ENCODE data around the gene TMEM208. TPM values are rescaled to one million over a fixed set of nuclear protein-coding genes. Genes with fewer than 3 reads are reported as not detected.
A peak's percentile ranks its signal among the peaks of the same experiment; 100 is the strongest.

The TMEM208 gene
- polyA plus RNA-seq, 2 of the 4 experiments (the other 2 are of a cell fraction) = 73.5 to 114 TPM

- peaks cover 59% of the 10 kb centered on the region for H3K4me1 ChIP-seq
- FAIRE-seq = no peak
- DNase-seq (ENCODE audit: low read depth in 1 of 2, low spot score in 1 of 2) = peak; percentile 74 to 76
- ChIA-PET CTCF (interaction anchor here (0.5 to 9.7 kb wide), 7 partner anchors 8 to 287 kb away, joined by 3 to 138 read pairs (median 3); partner anchors contain the start of gene TMEM208), POLR2A (interaction anchor here (0.7 to 1.4 kb wide), 3 partner anchors 10 to 14 kb away, joined by 4 to 7 read pairs (median 6); partner anchors contain the start of gene TMEM208)
- peak overlapping the region; percentile 57 for H3K4me2 ChIP-seq
- no peaks in the 10 kb centered on the region for H3K9me3 ChIP-seq
- WGBS (ENCODE audit: missing lambda C conversion rate) = 26% methylated on average over 8 of the region's 10 CpGs
- peak overlapping the region; percentile 91 to 97 for H3K27ac ChIP-seq
- no peak overlapping the region for H3K4me3 ChIP-seq
- ATAC-seq = peak; percentile 16 to 46; a peak in 4 of 6 replicates
- TF ChIP-seq RCOR1 (IDR thresholded peaks at IDR 0.05; ENCODE audit: low read depth, low read length) (no peak), CEBPB (IDR thresholded peaks at IDR 0.05) (no peak), SMC3 (IDR thresholded peaks at IDR 0.05) (no peak), SREBF2 (IDR thresholded peaks at IDR 0.05) (no peak), HOXB13 (CRISPR knock-in tag; IDR thresholded peaks at IDR 0.05; ENCODE audit: low read depth) (no peak), FOSL2 (IDR thresholded peaks at IDR 0.05) (no peak), FOSL2 (CRISPR knock-in tag; IDR thresholded peaks at IDR 0.05) (peak; percentile 71), JUN (IDR thresholded peaks at IDR 0.05) (peak in 1 of 2 experiments; percentile 67; a peak in 2 of 5 replicates), EHMT2 (IDR thresholded peaks at IDR 0.05; ENCODE audit: low read depth) (no peak), TFCP2L1 (CRISPR knock-in tag; IDR thresholded peaks at IDR 0.05) (no peak), MAFK (IDR thresholded peaks at IDR 0.05; ENCODE audit: partially characterized antibody) (peak; percentile 78), POLR2A (IDR thresholded peaks at IDR 0.05; ENCODE audit: low read length) (no peak), E2F6 (IDR thresholded peaks at IDR 0.05; ENCODE audit: borderline replicate concordance, low read depth) (no peak), HDAC2 (IDR thresholded peaks at IDR 0.05) (no peak), RFX5 (IDR thresholded peaks at IDR 0.05) (peak; percentile 61; the same call in 1 of the 2 replicates), MAX (IDR thresholded peaks at IDR 0.05) (0 out of 2 replicates have a peak, but pooled peaks have one; percentile 43), NFE2L2 (conservative IDR thresholded peaks at IDR 0.05; ENCODE audit: low read length) (peak; percentile 77), TP53 (CRISPR knock-in tag; IDR thresholded peaks at IDR 0.05) (no peak)
Observed at GRCh38 chr16:67241008-67241900, 14.3 kb downstream of the TMEM208 start.

- H3K4me2 ChIP-seq = peak overlapping the region; percentile 57
- 96% methylated on average over 3 of the region's 4 CpGs for WGBS (ENCODE audit: missing lambda C conversion rate)
- FAIRE-seq = no peak
Observed at GRCh38 chr16:67242138-67242730, 15.3 kb downstream of the TMEM208 start.

More at GRCh38 chr16:67242138-67242730, 15.3 kb downstream of the TMEM208 start:
- TF ChIP-seq ELK1 (IDR thresholded peaks at IDR 0.05; ENCODE audit: low read depth, low read length) = no peak
- no peak for TF ChIP-seq RARB (CRISPR knock-in tag; IDR thresholded peaks at IDR 0.05)
- no peak for TF ChIP-seq E2F6 (IDR thresholded peaks at IDR 0.05; ENCODE audit: borderline replicate concordance, low read depth)
- no peak for TF ChIP-seq HOXB5 (CRISPR knock-in tag; IDR thresholded peaks at IDR 0.05)
- no peak for ATAC-seq
- Histone ChIP-seq H3K9me3 (no peaks in the 10 kb centered on the region), H3K4me3 (no peak overlapping the region), H3K4me1 (peaks cover 59% of the 10 kb centered on the region), H3K27ac (peak overlapping the region; percentile 91 to 97)
- POLR2A ChIA-PET = interaction anchor here (1.4 kb wide), 1 partner anchor 11 kb away, joined by 6 read pairs; no protein-coding TSS in a partner anchor
- CTCF ChIA-PET = interaction anchor here (0.9 to 9.7 kb wide), 7 partner anchors 9 to 288 kb away, joined by 3 to 138 read pairs (median 3); partner anchors contain the start of gene TMEM208
- DNase-seq (ENCODE audit: low read depth in 1 of 2, low spot score in 1 of 2) = no peak

Measured in A549 (cell line).